DND-41 (cell line): ENCODE results near the gene CNOT11.
A peak's percentile ranks its signal among the peaks of the same experiment; 100 is the strongest.
"Not testable (repeated sequence)": the region's sequence is repeated elsewhere in the genome, so short reads cannot be mapped to it uniquely, and the experiment has no call there.

Source experiments
- ATAC-seq: fragments of 200-7000 bp; cut with Tn5 transposase; 3 replicates; pipeline ENCODE4 v1.9.1; 2021; ENCODE audit warnings: low read depth; ENCODE audit not compliant: insufficient read depth
- DNase-seq: peaks from one replicate; pipeline ENCODE4 v3.0.0-alpha.2; 2020
- H2AFZ ChIP-seq: 2 replicates; pipeline ENCODE4 v1.6.0; 2012; ENCODE audit warnings: low read depth, low read length
- H3K27ac ChIP-seq: 2 replicates; pipeline ENCODE4 v1.5.1; 2012; ENCODE audit warnings: low read length, inconsistent platforms
- H3K27me3 ChIP-seq: fragments of 200-600 bp; sonication (generic); 2 replicates; pipeline ENCODE4 v1.6.0; 2012; ENCODE audit warnings: low read length, mild to moderate bottlenecking, inconsistent platforms; ENCODE audit not compliant: insufficient read depth, poor library complexity
- H3K36me3 ChIP-seq: 2 replicates; pipeline ENCODE4 v1.5.1; 2012; ENCODE audit warnings: low read length, inconsistent platforms; ENCODE audit not compliant: insufficient read depth
- H3K4me1 ChIP-seq: 2 replicates; pipeline ENCODE4 v1.5.1; 2012; ENCODE audit warnings: mild to moderate bottlenecking, low read length; ENCODE audit not compliant: insufficient read depth
- H3K4me2 ChIP-seq: 2 replicates; pipeline ENCODE4 v1.6.0; 2012; ENCODE audit warnings: mild to moderate bottlenecking, moderate library complexity, low read length, inconsistent platforms; ENCODE audit not compliant: insufficient read depth
- H3K4me3 ChIP-seq, 2 experiments: fragments of 200-600 bp in 1 of 2; shearing (Covaris generic) in 1 of 2; 2 replicates each; pipeline ENCODE4 v1.5.1; 2012 to 2016; ENCODE audit warnings: inconsistent platforms in 2 of 2, low read length in 2 of 2, mild to moderate bottlenecking in 2 of 2, low read depth in 1 of 2, moderate library complexity in 1 of 2
- H3K79me2 ChIP-seq: 2 replicates; pipeline ENCODE4 v1.6.0; 2012; ENCODE audit warnings: low read length, inconsistent platforms; ENCODE audit not compliant: insufficient read depth
- H3K9ac ChIP-seq: 2 replicates; pipeline ENCODE4 v1.6.0; 2012; ENCODE audit warnings: low read depth, mild to moderate bottlenecking, inconsistent platforms, low read length, moderate library complexity
- H3K9me3 ChIP-seq: 2 replicates; pipeline ENCODE4 v1.5.1; 2012; ENCODE audit warnings: low read length, moderate library complexity, mild to moderate bottlenecking, inconsistent platforms; ENCODE audit not compliant: insufficient read depth, severe bottlenecking
- H4K20me1 ChIP-seq: 2 replicates; pipeline ENCODE4 v1.6.0; 2012; ENCODE audit warnings: low read length; ENCODE audit not compliant: insufficient read depth
- CTCF ChIP-seq: IDR thresholded peaks from 2 replicates; pipeline ENCODE4 v1.5.1; 2012; ENCODE audit warnings: borderline replicate concordance, low read length, moderate library complexity, mild to moderate bottlenecking; ENCODE audit not compliant: poor library complexity, severe bottlenecking; ENCODE audit errors: extremely low read depth
- EZH2 ChIP-seq: IDR thresholded peaks from 3 replicates; pipeline ENCODE4 v1.6.1; 2012; ENCODE audit warnings: borderline replicate concordance, low read depth, mild to moderate bottlenecking, moderate library complexity, low read length, inconsistent platforms; ENCODE audit not compliant: severe bottlenecking

The CNOT11 gene

DNA sequence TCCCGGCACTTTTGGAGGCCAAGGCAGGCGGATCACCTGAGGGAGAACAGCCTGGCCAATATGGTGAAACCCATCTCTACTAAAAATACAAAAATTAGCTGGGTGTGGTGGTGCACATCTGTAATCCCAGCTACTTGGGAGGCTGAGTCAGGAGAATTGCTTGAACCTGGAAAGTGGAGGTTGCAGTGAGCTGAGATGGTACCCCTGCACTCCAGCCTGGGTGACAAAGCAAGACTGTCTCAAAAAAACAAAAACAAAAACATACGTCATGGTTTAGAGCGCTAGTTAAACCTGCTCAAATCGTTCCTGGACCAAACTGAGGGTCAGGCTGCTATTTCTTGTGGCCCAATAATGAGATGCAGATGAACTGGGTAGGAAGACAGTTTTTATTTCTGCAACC is 7.2 kb upstream of the CNOT11 start:
- not testable (repeated sequence) for H3K9me3 ChIP-seq, H3K27me3 ChIP-seq, DNase-seq, H3K4me3 ChIP-seq, H3K4me2 ChIP-seq, ATAC-seq, H3K4me1 ChIP-seq, H3K79me2 ChIP-seq, H3K27ac ChIP-seq, H4K20me1 ChIP-seq, H3K36me3 ChIP-seq, H2AFZ ChIP-seq, H3K9ac ChIP-seq

GRCh38 chr2:101248756-101249155 is 3.9 kb upstream of the CNOT11 start:
- H3K27ac ChIP-seq, H3K9me3 ChIP-seq, H2AFZ ChIP-seq, H3K4me2 ChIP-seq, H3K4me3 ChIP-seq, DNase-seq, ATAC-seq, H4K20me1 ChIP-seq, H3K36me3 ChIP-seq, H3K27me3 ChIP-seq, H3K9ac ChIP-seq: not testable (repeated sequence)
- Histone ChIP-seq H3K79me2 (peaks cover 16% of the 10 kb centered on the region), H3K4me1 (peaks cover 12% of the 10 kb centered on the region)

GRCh38 chr2:101249826-101250225 is 2.9 kb upstream of the CNOT11 start:
- H3K9ac ChIP-seq = no peak overlapping the region
- no peak for ATAC-seq

GRCh38 chr2:101251246-101251781 is 1.4 kb upstream of the CNOT11 start:
- Histone ChIP-seq H3K36me3 (peaks cover 18% of the 10 kb centered on the region), H3K4me1 (peaks cover 36% of the 10 kb centered on the region), H3K9ac (peak overlapping the region; percentile 66; the same call in 1 of the 2 replicates), H3K4me2 (peak overlapping the region; percentile 72; the same call in 1 of the 2 replicates), H3K79me2 (peaks cover 40% of the 10 kb centered on the region), H4K20me1 (peaks cover 17% of the 10 kb centered on the region)
- not testable (repeated sequence) for DNase-seq, ATAC-seq, H3K4me3 ChIP-seq, H2AFZ ChIP-seq, H3K27me3 ChIP-seq, H3K27ac ChIP-seq, H3K9me3 ChIP-seq

More at GRCh38 chr2:101249826-101250225, 2.9 kb upstream of the CNOT11 start:
- H4K20me1 ChIP-seq = peaks cover 14% of the 10 kb centered on the region
- peaks cover 12% of the 10 kb centered on the region; the same call in 1 of the 2 replicates for H3K36me3 ChIP-seq
- TF ChIP-seq EZH2 (no peak), CTCF (no peak)
- no peak for DNase-seq
- H3K79me2 ChIP-seq = peaks cover 27% of the 10 kb centered on the region
- peaks cover 23% of the 10 kb centered on the region for H3K4me1 ChIP-seq
- no peak overlapping the region for H3K4me2 ChIP-seq
- H3K9me3 ChIP-seq = no peaks in the 10 kb centered on the region
- no peak overlapping the region for H2AFZ ChIP-seq
- no peak overlapping the region for H3K4me3 ChIP-seq
- no peak overlapping the region for H3K27ac ChIP-seq
- H3K27me3 ChIP-seq = no peaks in the 10 kb centered on the region

DNA sequence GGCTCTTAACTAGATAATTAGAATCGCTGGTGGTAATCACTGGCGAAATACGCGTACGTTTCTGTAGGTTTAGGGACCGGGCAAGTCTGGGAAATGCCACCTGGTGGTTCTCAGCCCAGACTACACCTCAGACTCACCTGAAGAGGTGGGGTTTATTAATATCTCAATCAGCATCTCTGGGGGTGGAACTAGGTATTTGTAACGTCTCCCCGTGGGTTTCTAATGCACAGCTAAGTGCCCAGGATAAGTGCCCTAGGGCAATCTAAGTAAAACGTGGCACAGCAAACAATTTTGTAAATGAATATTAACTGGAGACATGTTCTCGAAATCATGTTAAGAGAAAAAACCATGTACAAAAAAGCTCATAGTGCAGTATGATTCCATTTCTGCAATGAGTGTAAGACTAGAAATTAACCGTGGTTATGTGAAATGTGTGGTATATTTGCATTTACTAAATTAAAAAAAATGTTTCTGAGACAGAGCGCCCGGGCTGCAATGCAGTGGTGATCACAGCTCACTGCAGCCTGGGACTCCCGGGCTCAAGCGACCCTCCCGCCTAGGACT is 760 bp upstream of the CNOT11 start:
- Histone ChIP-seq H3K9me3 (no peaks in the 10 kb centered on the region), H2AFZ (peak overlapping the region; percentile 79), H3K4me1 (peaks cover 36% of the 10 kb centered on the region), H4K20me1 (peaks cover 19% of the 10 kb centered on the region), H3K79me2 (peaks cover 45% of the 10 kb centered on the region), H3K4me2 (peak overlapping the region; percentile 72), H3K4me3 (peak overlapping the region; percentile 53 to 62), H3K27ac (peak overlapping the region; percentile 93), H3K36me3 (peaks cover 21% of the 10 kb centered on the region), H3K27me3 (no peaks in the 10 kb centered on the region), H3K9ac (peak overlapping the region; percentile 66)
- no peak for TF ChIP-seq EZH2
- TF ChIP-seq CTCF = peak; percentile 51
- DNase-seq (peak; percentile 26), ATAC-seq (peak; percentile 69)
